Head of caudate nucleus (tissue), 42 donors: ENCODE results near the gene RAP1GAP.
"Not testable (repeated sequence)": the region's sequence is repeated elsewhere in the genome, so short reads cannot be mapped to it uniquely, and the experiment has no call there.

Experiments
- DNase-seq, 42 donors: peaks; one replicate each; pipeline versions ENCODE4 v3.0.0 to v3.0.0-alpha.2; 2020 to 2021; ENCODE audit warnings: mixed read lengths in 7 of 42
- intact Hi-C: fragments of 100-400 bp; cut with DNase I; formaldehyde crosslinking; loops from one replicate; pipeline ENCODE4 v1.15.0; 2022

RAP1GAP gene

GRCh38 chr1:21572735-21573277, 96.4 kb downstream of the RAP1GAP start:
- intact Hi-C loops: no loop called here
- DNase-seq: no peak

- intact Hi-C loops: no loop called here
- DNase-seq: no peak
Measured at GRCh38 chr1:21572221-21572620, 96.9 kb downstream of the RAP1GAP start.

- no peak for DNase-seq
- intact Hi-C loops: no loop called here
Measured at GRCh38 chr1:21570885-21571284, 98.3 kb downstream of the RAP1GAP start.

- DNase-seq: no peak
- intact Hi-C loops: no loop called here
Measured at GRCh38 chr1:21570528-21570875, 98.7 kb downstream of the RAP1GAP start.

GRCh38 chr1:21569820-21570527, 99.2 kb downstream of the RAP1GAP start:
- no peak for DNase-seq
- intact Hi-C loops: no loop called here

- no peak for DNase-seq
- intact Hi-C loops: no loop called here
Measured at GRCh38 chr1:21568809-21569385, 100.3 kb downstream of the RAP1GAP start.

- intact Hi-C loops: no loop called here
Measured at GRCh38 chr1:21568006-21568746, 101.0 kb downstream of the RAP1GAP start.

GRCh38 chr1:21567241-21568005, 101.7 kb downstream of the RAP1GAP start:
- intact Hi-C loops: no loop called here
- DNase-seq: no peak

More at GRCh38 chr1:21568006-21568746, 101.0 kb downstream of the RAP1GAP start:
- no peak for DNase-seq

- intact Hi-C loops: not testable (repeated sequence)
Measured at GRCh38 chr1:21566361-21566760, 102.8 kb downstream of the RAP1GAP start.

GRCh38 chr1:21565285-21565684, 103.9 kb downstream of the RAP1GAP start:
- DNase-seq: no peak
- intact Hi-C loops: no loop called here

More at GRCh38 chr1:21566361-21566760, 102.8 kb downstream of the RAP1GAP start:
- DNase-seq: not testable (repeated sequence)

GRCh38 chr1:21564521-21565095, 104.5 kb downstream of the RAP1GAP start:
- no peak for DNase-seq
- intact Hi-C loops: no loop called here

GRCh38 chr1:21563971-21564370, 105.2 kb downstream of the RAP1GAP start:
- no peak for DNase-seq
- intact Hi-C loops: no loop called here

- no peak for DNase-seq
- intact Hi-C loops: no loop called here
Measured at GRCh38 chr1:21562896-21563295, 106.3 kb downstream of the RAP1GAP start.

GRCh38 chr1:21560916-21561638, 108.1 kb downstream of the RAP1GAP start:
- no peak for DNase-seq
- intact Hi-C loops: no loop called here

GRCh38 chr1:21559788-21560567, 109.2 kb downstream of the RAP1GAP start:
- DNase-seq: no peak
- intact Hi-C loops: no loop called here

GRCh38 chr1:21553116-21553926, 115.8 kb downstream of the RAP1GAP start:
- intact Hi-C loops: no loop called here
- DNase-seq: no peak

GRCh38 chr1:21552715-21553114, 116.4 kb downstream of the RAP1GAP start:
- DNase-seq: no peak
- intact Hi-C loops: no loop called here
